Peyer's patch (tissue), 4 donors: Measurements from ENCODE around the gene SPACDR. TPM values are rescaled to one million over a fixed set of nuclear protein-coding genes. Genes with fewer than 3 reads are reported as not detected.

Experiments used
- DNase-seq, 3 donors: peaks; one replicate each; pipeline ENCODE4 v3.0.0-alpha.2; 2017 to 2019
- H3K27ac ChIP-seq, 4 donors: fragments of 200-600 bp; sonication (generic); one replicate each; pipeline ENCODE4 v1.5.1; 2016 to 2019
- H3K27me3 ChIP-seq, 2 donors: fragments of 200-600 bp; sonication (generic); one replicate each; pipeline ENCODE4 v1.5.1; 2019
- H3K36me3 ChIP-seq, 3 donors: fragments of 200-600 bp; sonication (generic); one replicate each; pipeline ENCODE4 v1.5.1; 2016 to 2019
- H3K4me1 ChIP-seq, 4 donors: fragments of 200-600 bp; sonication (generic); one replicate each; pipeline ENCODE4 v1.5.1; 2016 to 2019
- H3K4me3 ChIP-seq, 4 donors: fragments of 200-600 bp; sonication (generic); 1 replicate in 3 of 4; 2 replicates in 1 of 4; pipeline ENCODE4 v1.5.1; 2016 to 2019; ENCODE audit warnings: mild to moderate bottlenecking in 1 of 4
- H3K9me3 ChIP-seq, 4 donors: fragments of 200-600 bp; sonication (generic); one replicate each; pipeline ENCODE4 v1.5.1; 2016 to 2019; ENCODE audit warnings: mild to moderate bottlenecking in 1 of 4
- CTCF ChIP-seq, 6 experiments: fragments of 450-650 bp in 4 of 6; fragments of 200-600 bp in 2 of 6; sonication (generic) in 1 of 6; IDR thresholded peaks; one replicate each; pipeline ENCODE4 v1.5.1; 2017 to 2019; ENCODE audit warnings: antibody characterized with exemption in 6 of 6, mild to moderate bottlenecking in 3 of 6, moderate library complexity in 1 of 6
- POLR2A ChIP-seq, 2 donors: fragments of 450-650 bp; IDR thresholded peaks; one replicate each; pipeline ENCODE4 v1.5.1; 2017; ENCODE audit warnings: antibody characterized with exemption in 2 of 2, mild to moderate bottlenecking in 2 of 2, moderate library complexity in 2 of 2
- total RNA-seq, 4 donors: library from RNA; depleted of rRNA; stranded (reverse); fragments of >200 nt; gene quantifications; one replicate each; pipeline ENCODE4 v1.1.0, GENCODE V29; 2016

Gene SPACDR
- total RNA-seq, 4 donors from 2014 or later = not detected

GRCh38 chr7:100425347-100425746 lies 38.7 kb downstream of the SPACDR start:
- DNase-seq = no peak
- TF ChIP-seq POLR2A (IDR thresholded peaks at IDR 0.05) = no peak
- TF ChIP-seq CTCF (IDR thresholded peaks at IDR 0.05) = no peak
- H3K4me3 ChIP-seq = no peak overlapping the region
- no peak overlapping the region for H3K27ac ChIP-seq
- H3K36me3 ChIP-seq = no peaks in the 10 kb centered on the region
- H3K27me3 ChIP-seq = no peaks in the 10 kb centered on the region
- H3K9me3 ChIP-seq = no peaks in the 10 kb centered on the region
- peaks cover 0 to 4% (median 0%) of the 10 kb centered on the region in 4 donors for H3K4me1 ChIP-seq

DNA sequence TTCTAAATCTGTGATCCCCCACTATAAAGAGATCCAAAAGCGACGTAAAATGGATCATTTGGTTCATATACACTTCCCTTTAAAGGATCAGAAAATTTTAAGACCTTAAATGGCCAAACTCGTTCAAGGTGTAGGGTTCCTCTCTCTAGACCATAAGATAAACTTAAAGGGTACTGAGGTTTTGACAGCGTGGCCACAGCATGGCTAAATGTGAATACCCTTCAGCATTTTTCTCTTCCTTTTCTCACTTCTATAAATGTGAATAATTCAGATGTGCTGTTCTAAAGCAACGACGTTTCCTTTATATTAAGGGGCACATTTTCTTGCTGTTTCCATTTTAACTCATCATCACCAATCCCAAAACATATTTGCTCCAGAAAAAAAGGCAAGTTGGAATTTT lies 40.7 kb downstream of the SPACDR start:
- no peak for DNase-seq
- TF ChIP-seq POLR2A (IDR thresholded peaks at IDR 0.05) (no peak), CTCF (IDR thresholded peaks at IDR 0.05) (no peak)
- no peaks in the 10 kb centered on the region for H3K36me3 ChIP-seq
- H3K4me1 ChIP-seq = peaks cover 0 to 4% (median 0%) of the 10 kb centered on the region in 4 donors
- no peaks in the 10 kb centered on the region for H3K27me3 ChIP-seq
- no peak overlapping the region for H3K27ac ChIP-seq
- H3K9me3 ChIP-seq = no peaks in the 10 kb centered on the region
- no peak overlapping the region for H3K4me3 ChIP-seq

DNA sequence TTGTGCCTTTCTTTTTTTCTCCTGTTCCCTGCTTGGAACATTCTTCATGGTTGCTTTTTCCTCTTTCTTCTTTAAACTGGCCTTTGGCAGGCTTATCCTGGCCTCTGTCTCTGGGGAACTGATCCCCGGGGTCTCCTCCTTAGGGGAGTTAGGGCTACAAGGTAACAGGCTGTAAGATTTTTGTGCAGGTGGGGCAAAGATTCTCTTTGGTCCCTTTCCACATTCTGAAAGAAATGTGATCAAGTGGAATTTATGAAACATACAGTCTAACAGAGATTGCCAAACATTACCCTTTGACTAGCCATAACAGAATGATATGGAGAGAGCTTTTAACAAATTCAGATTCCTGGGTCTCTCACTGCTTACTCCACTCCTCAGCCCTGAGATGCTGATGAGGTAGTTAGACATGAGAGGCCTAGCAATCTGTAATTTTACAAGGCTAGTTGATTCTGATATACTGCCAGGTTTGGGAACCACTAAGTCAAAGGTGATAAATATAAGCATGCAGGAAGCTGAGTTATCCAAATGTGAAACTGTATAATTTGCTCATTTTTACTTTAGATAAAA lies 44.3 kb downstream of the SPACDR start:
- H3K9me3 ChIP-seq = no peaks in the 10 kb centered on the region
- no peak overlapping the region for H3K27ac ChIP-seq
- no peaks in the 10 kb centered on the region for H3K36me3 ChIP-seq
- H3K4me3 ChIP-seq = no peak overlapping the region
- no peaks in the 10 kb centered on the region for H3K27me3 ChIP-seq
- no peak for DNase-seq
- no peaks in the 10 kb centered on the region for H3K4me1 ChIP-seq
- TF ChIP-seq POLR2A (IDR thresholded peaks at IDR 0.05) = no peak
- no peak for TF ChIP-seq CTCF (IDR thresholded peaks at IDR 0.05)

GRCh38 chr7:100418930-100419659 lies 45.0 kb downstream of the SPACDR start:
- Histone ChIP-seq H3K4me1 (no peaks in the 10 kb centered on the region), H3K4me3 (no peak overlapping the region), H3K27me3 (no peaks in the 10 kb centered on the region), H3K9me3 (no peaks in the 10 kb centered on the region), H3K36me3 (no peaks in the 10 kb centered on the region), H3K27ac (no peak overlapping the region)
- no peak for TF ChIP-seq POLR2A (IDR thresholded peaks at IDR 0.05)
- TF ChIP-seq CTCF (IDR thresholded peaks at IDR 0.05) = no peak
- no peak for DNase-seq

- H3K4me1 ChIP-seq = no peaks in the 10 kb centered on the region
- no peaks in the 10 kb centered on the region for H3K9me3 ChIP-seq
- DNase-seq = no peak
- no peaks in the 10 kb centered on the region for H3K27me3 ChIP-seq
- no peaks in the 10 kb centered on the region for H3K36me3 ChIP-seq
- H3K27ac ChIP-seq = no peak overlapping the region
- TF ChIP-seq CTCF (IDR thresholded peaks at IDR 0.05) = no peak
- no peak for TF ChIP-seq POLR2A (IDR thresholded peaks at IDR 0.05)
- no peak overlapping the region for H3K4me3 ChIP-seq
Measured at GRCh38 chr7:100415448-100415847, 48.6 kb downstream of the SPACDR start.
